Activated naive CD4-positive, alpha-beta T cell treated with anti-CD3 and anti-CD28 coated beads for 36 hours (primary cell): Measurements from ENCODE around the gene DNMT3L. TPM values are rescaled to one million over a fixed set of nuclear protein-coding genes. Genes with fewer than 3 reads are reported as not detected.

Experiments used
- CTCF ChIA-PET: fragments of 350-600 bp; sonication (Branson Sonifier 250); formaldehyde crosslinking; loops from one replicate; lab custom pipeline; 2021; ENCODE audit warnings: antibody characterized with exemption; lab: Charles Lee
- DNase-seq: peaks from one replicate; pipeline ENCODE4 v3.0.0-alpha.2; 2020
- H3K27ac Mint-ChIP-seq: one replicate; pipeline ENCODE4 v1.8.0; 2021; ENCODE audit warnings: mild to moderate bottlenecking, mixed read lengths
- H3K27me3 Mint-ChIP-seq: one replicate; pipeline ENCODE4 v1.8.0; 2021; ENCODE audit warnings: low read depth, mixed read lengths
- H3K36me3 Mint-ChIP-seq: one replicate; pipeline ENCODE4 v1.8.0; 2021; ENCODE audit warnings: low read depth, mixed read lengths
- H3K4me1 Mint-ChIP-seq: one replicate; pipeline ENCODE4 v1.8.0; 2021; ENCODE audit warnings: low read depth, mixed read lengths
- H3K4me3 Mint-ChIP-seq: one replicate; pipeline ENCODE4 v1.8.0; 2021; ENCODE audit warnings: mild to moderate bottlenecking, moderate library complexity, mixed read lengths
- H3K9me3 Mint-ChIP-seq: one replicate; pipeline ENCODE4 v1.8.0; 2021; ENCODE audit warnings: mixed read lengths
- intact Hi-C: fragments of 100-400 bp; cut with micrococcal nuclease; formaldehyde crosslinking; loops from one replicate; pipeline ENCODE4 v1.15.1; 2023
- total RNA-seq, 2 experiments: library from RNA; stranded (reverse); gene quantifications; one replicate each; pipeline ENCODE4 v1.2.3, GENCODE V29; 2021

Gene DNMT3L
- total RNA-seq, 2 experiments from 2014 or later, result not detected

DNA sequence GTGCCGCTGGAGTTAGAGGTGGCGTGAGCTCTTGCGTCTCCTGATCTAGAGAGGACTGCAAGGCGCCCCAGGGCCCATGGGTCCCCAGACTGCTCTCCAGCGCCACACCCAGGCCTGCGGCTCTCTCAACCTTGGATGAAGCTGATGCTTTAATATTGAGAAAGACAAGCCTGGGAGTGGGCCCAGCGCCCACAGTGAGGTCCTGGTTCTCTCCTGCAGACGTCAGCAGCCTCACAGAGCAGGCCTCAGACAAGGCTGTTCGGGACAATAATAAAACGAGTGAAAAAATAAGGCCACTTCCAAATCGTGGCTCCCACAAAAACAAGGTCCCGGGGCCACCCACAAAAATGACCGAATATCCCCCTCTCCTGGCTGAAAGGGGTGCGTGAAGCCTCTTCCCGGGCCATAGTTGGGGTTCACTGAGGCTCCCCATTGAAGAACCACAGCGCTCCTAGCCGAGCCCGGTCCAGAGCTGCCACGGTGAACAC, 6.0 kb upstream of the DNMT3L start:
- CTCF ChIA-PET, result interaction anchor here (0.7 to 2.9 kb wide), 2 partner anchors 9 to 30 kb away, joined by 3 to 7 read pairs; no protein-coding TSS in a partner anchor
- H3K27me3 Mint-ChIP-seq, result no peaks in the 10 kb centered on the region
- no peak overlapping the region for H3K27ac Mint-ChIP-seq
- DNase-seq, result peak; percentile 40
- H3K4me3 Mint-ChIP-seq, result no peak overlapping the region
- intact Hi-C loops, result no loop called here
- no peaks in the 10 kb centered on the region for H3K4me1 Mint-ChIP-seq
- H3K36me3 Mint-ChIP-seq, result no peaks in the 10 kb centered on the region
- H3K9me3 Mint-ChIP-seq, result no peaks in the 10 kb centered on the region

DNA sequence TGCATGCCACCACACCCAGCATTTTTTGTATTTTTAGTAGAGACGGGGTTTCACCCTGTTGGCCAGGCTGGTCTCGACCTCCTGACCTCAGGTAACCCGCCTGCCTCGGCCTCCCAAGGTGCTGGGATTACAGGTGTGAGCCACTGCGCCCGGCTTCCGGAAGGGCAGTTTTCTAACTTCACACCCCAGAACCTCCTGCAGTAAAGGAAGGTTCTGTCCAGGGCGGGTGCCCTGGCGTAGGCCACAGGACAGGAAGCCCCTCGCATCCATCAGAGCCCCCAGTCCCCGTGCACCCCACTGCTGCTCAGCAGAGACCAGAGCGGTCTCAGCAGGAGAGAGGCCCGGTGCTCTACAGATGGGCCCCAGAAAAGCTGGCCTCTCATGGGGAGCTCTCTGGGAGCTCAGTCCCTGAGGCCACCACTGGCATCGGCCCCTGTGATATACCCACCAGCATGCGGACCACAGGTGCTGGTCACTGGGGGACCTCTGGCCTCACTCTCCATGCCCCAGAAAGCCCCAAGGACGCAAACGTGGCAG, 4.1 kb upstream of the DNMT3L start:
- CTCF ChIA-PET, result interaction anchor here (2.9 kb wide), 1 partner anchor 32 kb away, joined by 7 read pairs; no protein-coding TSS in a partner anchor

DNA sequence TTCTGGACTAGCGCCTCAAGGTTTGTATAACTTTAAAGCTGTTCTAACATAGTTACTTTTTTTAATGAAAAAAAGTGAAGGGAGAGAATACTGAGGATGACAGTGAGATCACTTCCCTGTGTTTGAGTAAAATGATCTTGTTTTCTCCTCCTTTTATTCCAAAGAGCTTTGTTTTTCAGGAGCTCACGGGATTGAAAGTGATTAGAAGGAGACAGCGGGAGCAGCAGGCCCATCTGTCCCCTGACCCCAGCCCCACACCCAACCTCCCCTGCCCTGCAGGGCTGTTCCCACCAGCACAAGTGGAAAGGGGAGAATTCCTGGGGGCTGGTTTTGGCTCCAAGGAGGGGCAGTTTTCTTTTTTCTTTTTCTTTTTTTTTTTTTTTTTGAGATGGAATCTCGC, 2.1 kb upstream of the DNMT3L start:
- intact Hi-C loops, result no loop called here
- H3K27me3 Mint-ChIP-seq, result no peaks in the 10 kb centered on the region
- no peaks in the 10 kb centered on the region for H3K36me3 Mint-ChIP-seq
- H3K27ac Mint-ChIP-seq, result no peak overlapping the region
- CTCF ChIA-PET, result interaction anchor here (0.6 kb wide), 1 partner anchor 475 kb away, joined by 3 read pairs; no protein-coding TSS in a partner anchor
- H3K4me1 Mint-ChIP-seq, result no peaks in the 10 kb centered on the region
- H3K9me3 Mint-ChIP-seq, result no peaks in the 10 kb centered on the region
- DNase-seq, result no peak
- H3K4me3 Mint-ChIP-seq, result no peak overlapping the region

More for the DNA sequence above, 4.1 kb upstream of the DNMT3L start:
- DNase-seq, result no peak
- Mint-ChIP-seq H3K27me3 (no peaks in the 10 kb centered on the region), H3K9me3 (no peaks in the 10 kb centered on the region), H3K27ac (no peak overlapping the region), H3K36me3 (no peaks in the 10 kb centered on the region), H3K4me1 (no peaks in the 10 kb centered on the region), H3K4me3 (no peak overlapping the region)
- intact Hi-C loops, result no loop called here

GRCh38 chr21:44263221-44263760, 1.6 kb upstream of the DNMT3L start:
- no peak overlapping the region for H3K27ac Mint-ChIP-seq
- no peaks in the 10 kb centered on the region for H3K9me3 Mint-ChIP-seq
- H3K4me1 Mint-ChIP-seq, result no peaks in the 10 kb centered on the region
- CTCF ChIA-PET, result no interaction called here
- DNase-seq, result no peak
- no peak overlapping the region for H3K4me3 Mint-ChIP-seq
- H3K27me3 Mint-ChIP-seq, result no peaks in the 10 kb centered on the region
- no peaks in the 10 kb centered on the region for H3K36me3 Mint-ChIP-seq
- intact Hi-C loops, result no loop called here

DNA sequence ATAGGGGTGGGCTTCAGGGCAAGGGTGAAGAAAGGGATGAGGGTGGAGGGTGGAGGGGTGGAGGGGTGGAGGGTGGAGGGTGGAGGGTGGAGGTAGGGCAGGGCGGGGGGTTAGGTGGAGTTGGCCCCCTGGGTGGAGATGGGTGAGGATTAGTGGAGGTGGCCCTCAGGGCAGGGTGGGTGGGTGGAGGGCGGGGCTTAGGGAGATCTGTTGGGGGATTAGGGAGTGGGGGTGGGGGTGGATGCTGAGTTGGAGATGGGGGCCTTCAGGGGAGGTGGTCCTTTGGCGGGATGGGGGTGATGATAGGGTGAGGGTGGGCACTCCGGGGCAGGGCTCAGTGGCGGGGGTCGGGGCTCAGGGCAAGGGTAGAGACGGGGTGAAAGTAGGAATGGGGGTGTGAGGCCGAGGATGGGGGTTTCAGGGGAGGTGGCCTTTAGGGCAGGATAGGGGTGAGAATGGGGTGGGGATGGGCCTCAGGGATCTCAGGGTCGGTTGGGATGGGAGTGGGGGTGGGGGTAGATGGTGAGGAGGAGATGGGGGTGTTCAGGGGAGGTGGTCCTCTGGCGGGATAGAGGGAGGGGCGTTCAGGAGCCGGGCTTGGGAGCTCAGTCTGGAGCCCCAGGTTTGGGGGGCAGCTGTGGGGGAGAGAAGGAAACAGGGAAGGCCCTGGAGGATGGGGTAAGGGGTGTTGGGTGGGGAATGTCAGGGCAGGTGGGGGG, 800 bp upstream of the DNMT3L start:
- Mint-ChIP-seq H3K27ac (no peak overlapping the region), H3K9me3 (no peaks in the 10 kb centered on the region), H3K4me1 (no peaks in the 10 kb centered on the region), H3K4me3 (no peak overlapping the region), H3K36me3 (no peaks in the 10 kb centered on the region), H3K27me3 (no peaks in the 10 kb centered on the region)
- CTCF ChIA-PET, result interaction anchor here (1.1 kb wide), 1 partner anchor 35 kb away, joined by 4 read pairs; no protein-coding TSS in a partner anchor
- intact Hi-C loops, result no loop called here
- DNase-seq, result no peak

DNA sequence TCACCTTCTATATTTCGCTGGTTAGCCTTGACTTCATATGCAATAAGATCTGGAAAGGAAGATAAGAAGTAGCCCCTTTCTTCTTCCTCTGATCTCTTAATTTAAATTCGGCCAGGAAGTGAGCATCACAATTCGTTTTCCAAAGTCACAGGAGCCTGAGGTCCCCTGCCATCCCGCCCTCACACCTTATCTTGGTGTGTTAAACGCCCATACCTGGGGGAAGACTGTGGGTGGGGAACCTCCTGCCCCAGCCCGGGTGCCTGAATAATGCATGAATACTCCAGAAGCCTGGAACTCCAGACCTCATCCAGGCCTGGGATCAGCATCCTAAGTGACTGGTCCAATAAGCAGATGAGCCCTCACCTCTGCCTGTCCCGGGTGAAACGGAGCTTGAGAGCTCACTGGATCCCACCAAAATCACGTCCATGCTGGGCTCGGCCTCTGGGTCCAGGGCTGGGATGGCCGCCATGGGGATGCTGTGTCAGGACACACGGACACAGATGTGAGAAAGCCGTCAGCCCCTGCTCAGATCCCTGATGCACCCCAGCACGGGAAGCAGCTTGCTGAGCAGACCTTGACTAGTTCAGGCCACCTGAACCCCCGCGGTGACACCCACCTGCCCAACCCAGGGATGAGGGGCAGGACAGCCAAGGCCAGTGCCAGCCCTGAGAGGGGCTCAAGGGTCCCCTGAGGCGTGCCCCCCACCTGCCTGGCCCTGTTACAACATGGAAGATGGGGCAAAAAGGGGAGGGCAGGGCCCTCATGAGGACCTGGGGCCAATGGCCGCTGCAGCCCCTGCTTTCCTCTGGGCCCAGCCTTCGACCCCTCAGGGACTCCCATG, 686 bp downstream of the DNMT3L start:
- intact Hi-C loops, result no loop called here
- Mint-ChIP-seq H3K4me3 (no peak overlapping the region), H3K27ac (no peak overlapping the region), H3K36me3 (no peaks in the 10 kb centered on the region), H3K27me3 (no peaks in the 10 kb centered on the region), H3K4me1 (no peaks in the 10 kb centered on the region), H3K9me3 (no peaks in the 10 kb centered on the region)
- no peak for DNase-seq
- CTCF ChIA-PET, result interaction anchor here (0.6 to 1.1 kb wide), 3 partner anchors 36 to 90 kb away, joined by 3 to 4 read pairs (median 3); no protein-coding TSS in a partner anchor

- intact Hi-C loops, result no loop called here
- H3K4me1 Mint-ChIP-seq, result no peaks in the 10 kb centered on the region
- no peaks in the 10 kb centered on the region for H3K9me3 Mint-ChIP-seq
- H3K36me3 Mint-ChIP-seq, result no peaks in the 10 kb centered on the region
- no peak overlapping the region for H3K27ac Mint-ChIP-seq
- CTCF ChIA-PET, result interaction anchor here (0.6 to 1.0 kb wide), 2 partner anchors 37 to 202 kb away, joined by 3 read pairs; no protein-coding TSS in a partner anchor
- no peak overlapping the region for H3K4me3 Mint-ChIP-seq
- no peaks in the 10 kb centered on the region for H3K27me3 Mint-ChIP-seq
- DNase-seq, result no peak
These were observed 1.6 kb downstream of the DNMT3L start for GRCh38 chr21:44260066-44260465.

- no peaks in the 10 kb centered on the region for H3K4me1 Mint-ChIP-seq
- no peaks in the 10 kb centered on the region for H3K9me3 Mint-ChIP-seq
- CTCF ChIA-PET, result no interaction called here
- DNase-seq, result no peak
- no peak overlapping the region for H3K4me3 Mint-ChIP-seq
- H3K36me3 Mint-ChIP-seq, result no peaks in the 10 kb centered on the region
- H3K27ac Mint-ChIP-seq, result no peak overlapping the region
- no peaks in the 10 kb centered on the region for H3K27me3 Mint-ChIP-seq
- intact Hi-C loops, result no loop called here
These were observed 2.5 kb downstream of the DNMT3L start for GRCh38 chr21:44259082-44259705.

GRCh38 chr21:44258056-44258725, 3.5 kb downstream of the DNMT3L start:
- CTCF ChIA-PET, result no interaction called here
- H3K9me3 Mint-ChIP-seq, result no peaks in the 10 kb centered on the region
- DNase-seq, result no peak
- H3K36me3 Mint-ChIP-seq, result no peaks in the 10 kb centered on the region
- H3K4me3 Mint-ChIP-seq, result no peak overlapping the region
- H3K27ac Mint-ChIP-seq, result no peak overlapping the region
- intact Hi-C loops, result no loop called here
- no peaks in the 10 kb centered on the region for H3K4me1 Mint-ChIP-seq
- no peaks in the 10 kb centered on the region for H3K27me3 Mint-ChIP-seq

DNA sequence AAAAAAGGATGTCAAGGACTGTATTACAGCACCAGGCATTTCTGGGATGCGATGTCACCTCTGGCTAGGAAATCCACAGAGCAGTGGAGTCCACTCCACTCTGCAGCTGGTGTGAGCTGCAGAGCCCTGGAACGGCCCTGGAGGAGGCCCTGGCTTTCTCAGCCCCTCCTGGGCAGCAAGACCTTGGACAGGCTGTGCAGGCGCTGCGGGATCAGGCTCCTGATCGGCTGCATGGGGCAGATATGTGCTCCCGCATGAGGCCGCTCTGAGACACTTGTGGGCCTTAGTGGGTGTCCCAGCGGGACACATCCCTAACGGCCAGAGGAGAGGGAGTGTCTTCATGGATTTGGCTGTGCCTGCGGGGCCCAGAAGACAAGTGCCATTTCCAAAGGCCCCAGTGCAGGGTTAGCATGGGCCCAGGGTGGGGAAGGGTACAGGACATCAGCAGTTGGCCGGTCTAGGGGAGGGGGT, 6.2 kb downstream of the DNMT3L start:
- no peaks in the 10 kb centered on the region for H3K36me3 Mint-ChIP-seq
- CTCF ChIA-PET, result no interaction called here
- H3K9me3 Mint-ChIP-seq, result no peaks in the 10 kb centered on the region
- DNase-seq, result no peak
- no peak overlapping the region for H3K4me3 Mint-ChIP-seq
- H3K4me1 Mint-ChIP-seq, result no peaks in the 10 kb centered on the region
- no peak overlapping the region for H3K27ac Mint-ChIP-seq
- no peaks in the 10 kb centered on the region for H3K27me3 Mint-ChIP-seq
- intact Hi-C loops, result no loop called here
